GM20000 (cell line): ENCODE measurements around the gene ZFP90.

Experiments
- DNase-seq: peaks from one replicate; pipeline ENCODE4 v3.0.0; 2012; ENCODE audit warnings: low spot score
- TF ChIP-seq, protein P1 (sequence below): IDR thresholded peaks from 2 replicates; pipeline ENCODE4 v1.5.1; 2012; ENCODE audit warnings: mild to moderate bottlenecking, control low read depth; ENCODE audit errors: extremely low read depth, missing control alignments

Gene ZFP90

DNA sequence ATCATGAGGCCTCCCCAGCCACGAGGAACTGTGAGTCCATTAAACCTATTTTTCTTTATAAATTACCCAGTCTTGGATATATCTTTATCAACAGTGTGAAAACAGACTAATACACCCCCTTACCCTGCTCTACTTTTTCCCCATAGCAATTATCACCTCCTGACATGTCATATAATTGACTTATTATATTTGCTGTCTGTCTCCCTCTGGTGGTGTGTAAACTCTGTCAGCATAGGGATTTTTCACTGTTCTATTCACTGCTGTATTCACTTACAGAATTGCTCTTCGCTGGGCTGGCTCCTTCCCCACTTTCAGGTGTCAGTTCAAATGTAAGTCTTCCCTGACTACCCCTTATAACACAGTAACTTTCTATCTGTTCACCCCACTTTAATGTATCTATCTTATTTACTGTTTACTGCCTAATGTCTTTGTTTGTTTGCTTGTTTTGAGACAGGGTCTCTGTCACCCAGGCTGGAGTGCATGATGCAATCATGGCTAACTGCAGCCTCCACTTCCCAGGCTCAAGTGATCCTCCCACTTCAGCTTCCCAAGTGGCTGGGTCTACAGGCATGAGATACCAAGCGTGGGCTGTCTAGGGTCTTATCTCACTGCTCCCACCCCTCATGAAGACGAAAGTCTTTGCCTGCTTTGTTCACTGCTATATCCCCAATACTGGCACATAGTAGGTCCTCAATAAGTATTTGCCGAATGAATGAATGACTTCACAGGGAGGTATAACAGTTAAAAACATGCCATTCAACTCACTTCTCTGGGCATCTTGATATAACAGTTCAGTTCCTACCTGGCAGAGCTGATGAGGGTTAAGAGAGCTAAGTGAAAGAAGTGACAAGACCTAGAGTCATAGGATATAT lies 53.6 kb downstream of the ZFP90 start:
- TF ChIP-seq, protein P1, sequence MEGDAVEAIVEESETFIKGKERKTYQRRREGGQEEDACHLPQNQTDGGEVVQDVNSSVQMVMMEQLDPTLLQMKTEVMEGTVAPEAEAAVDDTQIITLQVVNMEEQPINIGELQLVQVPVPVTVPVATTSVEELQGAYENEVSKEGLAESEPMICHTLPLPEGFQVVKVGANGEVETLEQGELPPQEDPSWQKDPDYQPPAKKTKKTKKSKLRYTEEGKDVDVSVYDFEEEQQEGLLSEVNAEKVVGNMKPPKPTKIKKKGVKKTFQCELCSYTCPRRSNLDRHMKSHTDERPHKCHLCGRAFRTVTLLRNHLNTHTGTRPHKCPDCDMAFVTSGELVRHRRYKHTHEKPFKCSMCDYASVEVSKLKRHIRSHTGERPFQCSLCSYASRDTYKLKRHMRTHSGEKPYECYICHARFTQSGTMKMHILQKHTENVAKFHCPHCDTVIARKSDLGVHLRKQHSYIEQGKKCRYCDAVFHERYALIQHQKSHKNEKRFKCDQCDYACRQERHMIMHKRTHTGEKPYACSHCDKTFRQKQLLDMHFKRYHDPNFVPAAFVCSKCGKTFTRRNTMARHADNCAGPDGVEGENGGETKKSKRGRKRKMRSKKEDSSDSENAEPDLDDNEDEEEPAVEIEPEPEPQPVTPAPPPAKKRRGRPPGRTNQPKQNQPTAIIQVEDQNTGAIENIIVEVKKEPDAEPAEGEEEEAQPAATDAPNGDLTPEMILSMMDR: no peak
- DNase-seq: peak; percentile 34

DNA sequence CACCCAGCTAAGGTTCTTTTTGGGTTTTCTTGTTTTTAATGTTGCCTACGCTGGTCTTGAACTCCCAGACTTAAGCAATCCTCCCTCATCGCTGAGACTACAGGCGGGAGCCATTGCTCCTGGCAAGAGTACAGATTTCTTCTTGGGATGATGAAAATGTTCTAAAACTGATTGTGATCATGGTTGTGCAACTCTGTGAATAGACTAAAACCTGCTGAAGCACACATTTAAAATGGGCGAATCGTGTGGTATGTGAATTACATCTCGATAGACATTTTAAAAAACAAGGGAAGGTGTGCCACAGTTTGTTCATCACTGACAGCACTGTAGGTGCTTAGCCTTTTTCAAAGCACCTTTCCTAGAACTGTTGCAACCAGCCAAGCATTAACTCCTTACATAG lies 57.2 kb downstream of the ZFP90 start:
- TF ChIP-seq, protein P1: no peak

DNA sequence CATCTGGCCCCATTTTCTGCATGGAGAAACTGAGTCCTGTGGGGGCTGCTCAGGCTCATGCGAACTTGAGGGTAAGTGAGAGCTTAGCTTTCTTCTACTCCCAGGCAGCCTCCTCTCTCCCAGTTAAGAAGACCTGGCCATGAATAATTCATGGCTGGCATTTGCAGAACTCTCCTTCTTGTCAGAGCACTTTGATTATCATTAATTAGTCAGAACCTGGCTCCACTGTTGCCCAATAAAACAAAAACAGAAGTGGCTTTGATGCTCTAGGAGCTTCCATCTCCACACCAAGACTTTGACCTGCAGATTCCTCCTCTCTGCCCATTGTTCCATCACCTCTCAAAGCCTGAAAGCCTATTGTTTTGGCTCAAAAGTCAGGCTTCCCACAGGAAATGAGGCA lies 60.5 kb downstream of the ZFP90 start:
- TF ChIP-seq, protein P1: no peak
- DNase-seq: no peak

More for the DNA sequence above, 57.2 kb downstream of the ZFP90 start:
- no peak for DNase-seq

DNA sequence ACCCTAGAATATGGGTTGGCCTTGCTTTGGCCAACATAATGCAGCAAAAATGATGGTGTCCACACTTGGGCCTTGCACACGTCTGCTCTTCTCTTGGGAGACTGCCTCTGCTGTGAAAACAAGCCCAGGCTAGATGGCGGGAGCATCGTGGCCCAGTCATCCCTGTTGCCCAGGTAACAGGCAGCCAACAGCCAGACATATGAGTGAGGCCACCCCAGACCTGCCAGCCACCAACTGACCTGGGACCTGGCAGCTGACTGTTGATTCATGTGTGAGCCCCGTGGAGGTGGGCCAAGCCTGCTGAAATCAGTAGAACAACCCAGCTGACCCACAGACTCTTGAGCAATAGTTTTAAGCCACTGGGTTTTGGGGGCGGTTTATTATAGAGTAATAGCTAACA lies 66.7 kb downstream of the ZFP90 start:
- no peak for DNase-seq
- TF ChIP-seq, protein P1: no peak

DNA sequence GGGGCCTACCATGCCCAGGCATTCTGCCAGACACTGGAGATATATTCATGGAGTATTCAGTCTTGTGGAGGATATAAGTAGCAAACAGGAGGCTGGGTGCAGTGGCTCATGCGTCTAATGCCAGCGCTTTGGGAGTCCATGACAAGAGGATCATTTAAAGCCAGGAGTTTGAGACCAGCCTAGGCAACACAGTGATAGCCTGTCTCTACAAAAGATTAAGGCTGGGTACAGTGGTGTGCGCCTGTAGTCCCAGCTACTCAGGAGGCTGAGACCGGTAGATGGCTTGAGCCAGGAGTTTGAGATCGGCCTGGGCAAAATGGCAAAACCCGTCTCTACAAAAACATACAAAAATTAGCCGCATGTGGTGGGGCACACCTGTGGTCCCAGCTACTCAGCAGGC lies 68.4 kb downstream of the ZFP90 start:
- no peak for DNase-seq
- TF ChIP-seq, protein P1: no peak

DNA sequence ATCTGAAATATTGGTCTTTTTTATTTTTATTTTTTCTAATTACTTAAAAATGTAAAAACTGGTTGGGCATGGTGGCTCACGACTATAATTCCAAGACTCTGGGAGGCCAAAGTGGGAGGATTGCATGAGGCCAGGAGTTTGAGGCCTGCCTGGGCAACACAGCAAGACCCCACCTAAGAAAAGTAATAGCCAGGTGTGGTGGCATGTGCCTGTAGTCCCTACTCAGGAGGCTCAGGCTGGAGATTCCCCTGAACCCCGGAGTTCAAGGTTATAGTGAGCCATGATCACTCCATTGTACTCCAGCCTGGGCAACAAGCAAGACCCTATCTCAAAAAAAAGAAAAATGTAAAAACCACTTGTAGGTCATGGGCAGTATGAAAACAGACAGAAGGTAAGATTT lies 69.2 kb downstream of the ZFP90 start:
- no peak for DNase-seq
- TF ChIP-seq, protein P1: no peak

DNA sequence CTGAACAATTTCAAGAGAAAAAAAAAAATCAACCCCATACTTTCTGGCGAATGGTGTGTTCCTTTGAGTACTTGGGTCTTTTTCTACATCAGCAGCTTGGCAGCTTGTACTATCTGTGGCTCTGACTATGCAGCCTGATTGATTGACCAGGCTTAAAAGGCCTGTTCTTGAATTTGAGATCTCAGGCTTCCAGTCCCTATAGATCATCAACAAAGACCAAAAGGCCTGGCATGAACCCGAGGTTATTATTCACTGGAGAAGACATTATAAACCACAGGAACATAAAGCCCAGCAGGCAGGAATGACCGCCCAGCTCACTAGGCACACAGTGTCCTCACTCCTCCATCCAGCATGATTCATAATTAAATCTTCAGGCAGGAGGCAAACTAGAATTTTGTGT lies 73.9 kb downstream of the ZFP90 start:
- TF ChIP-seq, protein P1: no peak
- DNase-seq: no peak
